Hepatocyte (in vitro differentiated cells): ENCODE measurements around the gene NAB2.

ENCODE experiments used
- EZH2 ChIP-seq: fragments of 200-600 bp; sonication (generic); IDR thresholded peaks from 2 replicates; pipeline ENCODE4 v1.6.1; 2016; ENCODE audit warnings: antibody characterized with exemption, mild to moderate bottlenecking, borderline replicate concordance
- EZH2phosphoT487 ChIP-seq: fragments of 200-600 bp; sonication (generic); IDR thresholded peaks from one replicate; pipeline ENCODE4 v1.6.1; 2018; ENCODE audit warnings: antibody characterized with exemption, mild to moderate bottlenecking, low read depth, moderate library complexity; ENCODE audit not compliant: unreplicated experiment, severe bottlenecking
- TF ChIP-seq, protein P1 (sequence below): fragments of 200-600 bp; sonication (generic); IDR thresholded peaks from 2 replicates; pipeline ENCODE4 v1.5.1; 2016; ENCODE audit warnings: antibody characterized with exemption, mild to moderate bottlenecking; ENCODE audit not compliant: poor library complexity

GRCh38 chr12:57093415-57094207 lies 4.7 kb downstream of the NAB2 start:
- TF ChIP-seq, protein P1, sequence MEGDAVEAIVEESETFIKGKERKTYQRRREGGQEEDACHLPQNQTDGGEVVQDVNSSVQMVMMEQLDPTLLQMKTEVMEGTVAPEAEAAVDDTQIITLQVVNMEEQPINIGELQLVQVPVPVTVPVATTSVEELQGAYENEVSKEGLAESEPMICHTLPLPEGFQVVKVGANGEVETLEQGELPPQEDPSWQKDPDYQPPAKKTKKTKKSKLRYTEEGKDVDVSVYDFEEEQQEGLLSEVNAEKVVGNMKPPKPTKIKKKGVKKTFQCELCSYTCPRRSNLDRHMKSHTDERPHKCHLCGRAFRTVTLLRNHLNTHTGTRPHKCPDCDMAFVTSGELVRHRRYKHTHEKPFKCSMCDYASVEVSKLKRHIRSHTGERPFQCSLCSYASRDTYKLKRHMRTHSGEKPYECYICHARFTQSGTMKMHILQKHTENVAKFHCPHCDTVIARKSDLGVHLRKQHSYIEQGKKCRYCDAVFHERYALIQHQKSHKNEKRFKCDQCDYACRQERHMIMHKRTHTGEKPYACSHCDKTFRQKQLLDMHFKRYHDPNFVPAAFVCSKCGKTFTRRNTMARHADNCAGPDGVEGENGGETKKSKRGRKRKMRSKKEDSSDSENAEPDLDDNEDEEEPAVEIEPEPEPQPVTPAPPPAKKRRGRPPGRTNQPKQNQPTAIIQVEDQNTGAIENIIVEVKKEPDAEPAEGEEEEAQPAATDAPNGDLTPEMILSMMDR, result peak; percentile 47
- TF ChIP-seq EZH2phosphoT487 (no peak), EZH2 (no peak)
